Loucy (cell line): ENCODE data around the gene EBP.

Experiments used
- EZH2phosphoT487 ChIP-seq: fragments of 200-600 bp; IDR thresholded peaks from 2 replicates; pipeline ENCODE4 v1.6.1; 2018; ENCODE audit warnings: antibody characterized with exemption, mild to moderate bottlenecking, moderate library complexity, borderline replicate concordance
- TF ChIP-seq, protein P1 (sequence below): fragments of 200-600 bp; sonication (generic); conservative IDR thresholded peaks from 2 replicates; pipeline ENCODE4 v1.5.1; 2014; ENCODE audit warnings: mild to moderate bottlenecking, antibody characterized with exemption, low read length

DNA sequence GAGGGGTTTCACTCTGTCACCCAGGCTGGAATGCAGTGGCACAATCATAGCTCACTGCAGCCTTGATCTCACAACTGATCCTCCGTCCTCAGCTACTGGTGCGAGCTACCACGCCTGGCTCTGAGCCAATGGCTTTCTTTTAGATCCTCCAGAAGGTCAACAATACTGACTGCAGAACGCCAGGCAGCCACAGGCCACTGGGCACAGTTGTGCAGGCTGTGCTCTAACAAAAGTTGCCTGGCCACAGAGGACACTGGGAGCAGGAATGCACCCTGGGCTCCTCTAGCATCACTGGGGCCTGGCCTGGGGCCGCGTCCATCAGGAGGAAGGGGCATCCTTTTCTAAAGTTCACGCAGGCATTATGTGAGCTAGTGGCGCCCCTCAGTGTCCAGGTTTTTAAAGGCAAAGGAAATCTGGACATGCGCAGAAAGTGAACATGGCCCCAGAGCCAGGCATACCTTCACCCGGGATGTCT is 27.7 kb upstream of the EBP start:
- TF ChIP-seq, protein P1, sequence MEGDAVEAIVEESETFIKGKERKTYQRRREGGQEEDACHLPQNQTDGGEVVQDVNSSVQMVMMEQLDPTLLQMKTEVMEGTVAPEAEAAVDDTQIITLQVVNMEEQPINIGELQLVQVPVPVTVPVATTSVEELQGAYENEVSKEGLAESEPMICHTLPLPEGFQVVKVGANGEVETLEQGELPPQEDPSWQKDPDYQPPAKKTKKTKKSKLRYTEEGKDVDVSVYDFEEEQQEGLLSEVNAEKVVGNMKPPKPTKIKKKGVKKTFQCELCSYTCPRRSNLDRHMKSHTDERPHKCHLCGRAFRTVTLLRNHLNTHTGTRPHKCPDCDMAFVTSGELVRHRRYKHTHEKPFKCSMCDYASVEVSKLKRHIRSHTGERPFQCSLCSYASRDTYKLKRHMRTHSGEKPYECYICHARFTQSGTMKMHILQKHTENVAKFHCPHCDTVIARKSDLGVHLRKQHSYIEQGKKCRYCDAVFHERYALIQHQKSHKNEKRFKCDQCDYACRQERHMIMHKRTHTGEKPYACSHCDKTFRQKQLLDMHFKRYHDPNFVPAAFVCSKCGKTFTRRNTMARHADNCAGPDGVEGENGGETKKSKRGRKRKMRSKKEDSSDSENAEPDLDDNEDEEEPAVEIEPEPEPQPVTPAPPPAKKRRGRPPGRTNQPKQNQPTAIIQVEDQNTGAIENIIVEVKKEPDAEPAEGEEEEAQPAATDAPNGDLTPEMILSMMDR: peak; percentile 35
- TF ChIP-seq EZH2phosphoT487: no peak
